Ishikawa (cell line): ENCODE data around the gene PLA2G2F.

ENCODE experiments used
- EP300 ChIP-seq: IDR thresholded peaks from 2 replicates; pipeline ENCODE4 v1.6.1; 2012; ENCODE audit warnings: borderline replicate concordance
- YY1 ChIP-seq: IDR thresholded peaks from 2 replicates; pipeline ENCODE4 v1.6.1; 2012; ENCODE audit warnings: low read depth

GRCh38 chr1:20153000-20153418 lies 13.9 kb downstream of the PLA2G2F start:
- no peak for TF ChIP-seq YY1
- no peak for TF ChIP-seq EP300
